ENCODE data around the gene IQCK.

IQCK gene

GRCh38 chr16:19859166-19859565, 141.1 kb downstream of the IQCK start:
- Mint-ChIP-seq H3K9me3 (no peaks in the 10 kb centered on the region), H3K4me1 (no peaks in the 10 kb centered on the region), H3K4me3 (no peak overlapping the region), H3K27me3 (peaks cover 2% of the 10 kb centered on the region), H3K36me3 (no peaks in the 10 kb centered on the region), H3K27ac (no peak overlapping the region)
- DNase-seq (ENCODE audit: low spot score in 2 of 2) (no peak), ATAC-seq (ENCODE audit: low read depth) (no peak)

- Mint-ChIP-seq H3K9me3 (no peaks in the 10 kb centered on the region), H3K4me1 (no peaks in the 10 kb centered on the region)
These were observed 141.5 kb downstream of the IQCK start for GRCh38 chr16:19859603-19860002.

GRCh38 chr16:19860166-19861041, 142.3 kb downstream of the IQCK start:
- H3K9me3 Mint-ChIP-seq, result no peaks in the 10 kb centered on the region
- H3K27ac Mint-ChIP-seq, result no peak overlapping the region
- H3K4me1 Mint-ChIP-seq, result no peaks in the 10 kb centered on the region
- no peak overlapping the region for H3K4me3 Mint-ChIP-seq
- H3K27me3 Mint-ChIP-seq, result peaks cover 2% of the 10 kb centered on the region
- no peak for DNase-seq (ENCODE audit: low spot score in 2 of 2)
- ATAC-seq (ENCODE audit: low read depth), result no peak
- H3K36me3 Mint-ChIP-seq, result no peaks in the 10 kb centered on the region

More at GRCh38 chr16:19859603-19860002, 141.5 kb downstream of the IQCK start:
- no peaks in the 10 kb centered on the region for H3K36me3 Mint-ChIP-seq
- no peak overlapping the region for H3K27ac Mint-ChIP-seq
- no peak overlapping the region for H3K4me3 Mint-ChIP-seq
- peaks cover 2% of the 10 kb centered on the region for H3K27me3 Mint-ChIP-seq
- DNase-seq (ENCODE audit: low spot score in 2 of 2), result no peak
- no peak for ATAC-seq (ENCODE audit: low read depth)

GRCh38 chr16:19861133-19861532, 143.1 kb downstream of the IQCK start:
- Mint-ChIP-seq H3K27me3 (peaks cover 2% of the 10 kb centered on the region), H3K36me3 (no peaks in the 10 kb centered on the region), H3K4me3 (no peak overlapping the region), H3K9me3 (no peaks in the 10 kb centered on the region), H3K4me1 (no peaks in the 10 kb centered on the region), H3K27ac (no peak overlapping the region)
- ATAC-seq (ENCODE audit: low read depth) (no peak), DNase-seq (ENCODE audit: low spot score in 2 of 2) (no peak)

GRCh38 chr16:19861811-19862327, 143.8 kb downstream of the IQCK start:
- no peak for DNase-seq (ENCODE audit: low spot score in 2 of 2)

GRCh38 chr16:19863990-19864389, 145.9 kb downstream of the IQCK start:
- DNase-seq (ENCODE audit: low spot score in 2 of 2) (no peak), ATAC-seq (ENCODE audit: low read depth) (no peak)
- peaks cover 4% of the 10 kb centered on the region for H3K27me3 Mint-ChIP-seq
- no peaks in the 10 kb centered on the region for H3K36me3 Mint-ChIP-seq
- H3K27ac Mint-ChIP-seq, result no peak overlapping the region
- H3K9me3 Mint-ChIP-seq, result no peaks in the 10 kb centered on the region
- H3K4me3 Mint-ChIP-seq, result no peak overlapping the region
- no peaks in the 10 kb centered on the region for H3K4me1 Mint-ChIP-seq

More at GRCh38 chr16:19861811-19862327, 143.8 kb downstream of the IQCK start:
- H3K4me1 Mint-ChIP-seq, result no peaks in the 10 kb centered on the region
- H3K9me3 Mint-ChIP-seq, result no peaks in the 10 kb centered on the region
- H3K36me3 Mint-ChIP-seq, result no peaks in the 10 kb centered on the region
- H3K4me3 Mint-ChIP-seq, result no peak overlapping the region
- H3K27me3 Mint-ChIP-seq, result peaks cover 2% of the 10 kb centered on the region
- ATAC-seq (ENCODE audit: low read depth), result no peak
- no peak overlapping the region for H3K27ac Mint-ChIP-seq

GRCh38 chr16:19864566-19864965, 146.5 kb downstream of the IQCK start:
- DNase-seq (ENCODE audit: low spot score in 2 of 2) (no peak), ATAC-seq (ENCODE audit: low read depth) (no peak)
- Mint-ChIP-seq H3K4me1 (no peaks in the 10 kb centered on the region), H3K9me3 (no peaks in the 10 kb centered on the region), H3K36me3 (no peaks in the 10 kb centered on the region), H3K27ac (no peak overlapping the region), H3K27me3 (peaks cover 4% of the 10 kb centered on the region), H3K4me3 (no peak overlapping the region)

GRCh38 chr16:19868421-19868820, 150.3 kb downstream of the IQCK start:
- Mint-ChIP-seq H3K4me3 (no peak overlapping the region), H3K4me1 (no peaks in the 10 kb centered on the region), H3K27ac (no peak overlapping the region), H3K36me3 (no peaks in the 10 kb centered on the region), H3K9me3 (no peaks in the 10 kb centered on the region), H3K27me3 (peaks cover 5% of the 10 kb centered on the region)
- DNase-seq (ENCODE audit: low spot score in 2 of 2) (no peak), ATAC-seq (ENCODE audit: low read depth) (no peak)

GRCh38 chr16:19871721-19872120, 153.7 kb downstream of the IQCK start:
- Mint-ChIP-seq H3K27me3 (peaks cover 14% of the 10 kb centered on the region), H3K36me3 (no peaks in the 10 kb centered on the region), H3K27ac (no peak overlapping the region), H3K9me3 (no peaks in the 10 kb centered on the region), H3K4me3 (no peak overlapping the region), H3K4me1 (no peaks in the 10 kb centered on the region)
- DNase-seq (ENCODE audit: low spot score in 2 of 2), result no peak
- no peak for ATAC-seq (ENCODE audit: low read depth)

GRCh38 chr16:19872179-19872863, 154.2 kb downstream of the IQCK start:
- no peaks in the 10 kb centered on the region for H3K4me1 Mint-ChIP-seq
- no peak for DNase-seq (ENCODE audit: low spot score in 2 of 2)
- H3K27me3 Mint-ChIP-seq, result peaks cover 16% of the 10 kb centered on the region
- H3K36me3 Mint-ChIP-seq, result no peaks in the 10 kb centered on the region
- ATAC-seq (ENCODE audit: low read depth), result no peak
- H3K9me3 Mint-ChIP-seq, result no peaks in the 10 kb centered on the region
- no peak overlapping the region for H3K27ac Mint-ChIP-seq
- no peak overlapping the region for H3K4me3 Mint-ChIP-seq

- no peaks in the 10 kb centered on the region for H3K36me3 Mint-ChIP-seq
- no peak overlapping the region for H3K4me3 Mint-ChIP-seq
- H3K9me3 Mint-ChIP-seq, result no peaks in the 10 kb centered on the region
- no peaks in the 10 kb centered on the region for H3K4me1 Mint-ChIP-seq
- no peak overlapping the region for H3K27ac Mint-ChIP-seq
- ATAC-seq (ENCODE audit: low read depth), result no peak
- no peak for DNase-seq (ENCODE audit: low spot score in 2 of 2)
- peaks cover 14% of the 10 kb centered on the region for H3K27me3 Mint-ChIP-seq
These were observed 154.9 kb downstream of the IQCK start for GRCh38 chr16:19872935-19873334.

- no peaks in the 10 kb centered on the region for H3K36me3 Mint-ChIP-seq
- peaks cover 14% of the 10 kb centered on the region for H3K27me3 Mint-ChIP-seq
- DNase-seq (ENCODE audit: low spot score in 2 of 2) (no peak), ATAC-seq (ENCODE audit: low read depth) (no peak)
- no peaks in the 10 kb centered on the region for H3K9me3 Mint-ChIP-seq
- H3K27ac Mint-ChIP-seq, result no peak overlapping the region
- H3K4me1 Mint-ChIP-seq, result no peaks in the 10 kb centered on the region
- no peak overlapping the region for H3K4me3 Mint-ChIP-seq
These were observed 156.0 kb downstream of the IQCK start for GRCh38 chr16:19874026-19874425.

- Mint-ChIP-seq H3K4me3 (no peak overlapping the region), H3K27me3 (peaks cover 16% of the 10 kb centered on the region), H3K4me1 (no peaks in the 10 kb centered on the region), H3K36me3 (no peaks in the 10 kb centered on the region), H3K27ac (no peak overlapping the region), H3K9me3 (no peaks in the 10 kb centered on the region)
- DNase-seq (ENCODE audit: low spot score in 2 of 2) (no peak), ATAC-seq (ENCODE audit: low read depth) (no peak)
These were observed 156.9 kb downstream of the IQCK start for GRCh38 chr16:19874851-19875546.

GRCh38 chr16:19875900-19876299, 157.8 kb downstream of the IQCK start:
- no peak overlapping the region for H3K4me3 Mint-ChIP-seq
- no peak overlapping the region for H3K27ac Mint-ChIP-seq
- peaks cover 13% of the 10 kb centered on the region for H3K27me3 Mint-ChIP-seq
- no peaks in the 10 kb centered on the region for H3K9me3 Mint-ChIP-seq
- H3K4me1 Mint-ChIP-seq, result no peaks in the 10 kb centered on the region
- no peaks in the 10 kb centered on the region for H3K36me3 Mint-ChIP-seq
- DNase-seq (ENCODE audit: low spot score in 2 of 2) (no peak), ATAC-seq (ENCODE audit: low read depth) (no peak)
